ENCODE measurements around the gene AOX1. TPM values are rescaled to one million over a fixed set of nuclear protein-coding genes. Genes with fewer than 3 reads are reported as not detected.
"Not testable (repeated sequence)": the region's sequence is repeated elsewhere in the genome, so short reads cannot be mapped to it uniquely, and the experiment has no call there.

The AOX1 gene
- total RNA-seq, result 1,212 TPM

DNA sequence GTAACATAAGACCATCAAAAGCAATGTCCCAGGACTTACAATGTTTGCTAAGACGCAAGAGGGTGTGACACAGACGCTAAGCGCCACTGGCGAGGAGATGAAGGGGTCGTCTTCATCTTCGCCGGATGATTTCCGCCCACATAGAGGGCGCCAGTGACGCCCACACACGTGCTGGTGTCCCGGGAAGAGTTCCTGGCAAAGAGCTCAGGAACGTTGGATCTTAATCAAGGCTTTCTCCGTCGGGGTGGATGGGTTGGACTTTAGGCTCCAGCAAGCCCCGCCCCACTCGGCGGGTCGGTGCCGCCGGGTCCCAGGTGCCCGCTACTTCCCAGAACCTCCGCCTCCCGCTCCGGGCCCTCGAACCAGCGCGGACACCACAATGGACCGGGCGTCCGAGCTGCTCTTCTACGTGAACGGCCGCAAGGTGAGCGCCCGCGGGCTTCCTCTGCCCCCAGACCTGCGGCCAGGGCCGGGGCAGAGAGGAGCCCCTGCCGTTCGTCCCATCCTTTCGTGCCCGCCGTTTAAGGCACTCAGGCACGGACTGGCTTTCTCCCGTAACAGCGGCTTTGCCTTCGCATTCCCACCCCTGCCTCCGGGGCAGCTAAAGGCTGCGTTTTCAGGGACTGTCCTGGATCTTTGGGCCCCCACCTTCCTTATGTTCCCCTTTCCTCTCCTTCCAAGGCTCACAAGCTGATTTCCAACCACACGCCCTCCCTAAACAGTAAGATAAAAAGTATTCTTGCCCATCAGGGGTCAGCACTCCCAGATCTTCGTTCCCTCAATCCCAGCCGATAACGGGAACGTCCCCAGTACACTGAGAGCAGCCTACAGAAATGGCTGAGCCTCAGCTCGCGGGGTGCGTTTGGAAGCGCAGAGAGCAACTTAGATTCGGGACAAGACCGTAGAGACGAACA lies at the start of gene AOX1:
TSS of gene AOX1 (plus strand) at position 285 of the 914 bp plus-strand sequence. CDS start at position 380, 95 bp downstream.
- peak; percentile 92 for DNase-seq (ENCODE audit: low spot score)

DNA sequence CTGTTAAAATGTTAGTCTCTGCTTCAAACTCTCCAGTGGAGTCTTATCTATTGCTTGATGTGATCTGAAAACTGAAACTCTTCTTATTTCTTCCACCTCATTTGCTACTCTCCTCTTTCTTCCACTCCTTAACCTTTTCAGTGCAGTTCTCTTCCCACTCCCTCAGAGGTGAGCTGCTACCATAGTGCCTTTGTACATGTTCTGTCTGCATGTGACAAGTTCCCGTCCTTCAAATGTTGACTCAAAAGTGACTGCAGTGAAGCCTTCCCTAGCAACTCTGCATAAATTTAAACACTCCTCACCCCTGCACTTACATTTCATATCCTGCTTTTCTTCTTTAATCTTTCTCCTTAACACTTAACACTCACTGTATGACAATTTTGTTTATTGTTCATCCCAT lies 47.7 kb upstream of the AOX1 start:
- ATAC-seq (no peak), DNase-seq (ENCODE audit: low spot score) (no peak)

More for the DNA sequence above, at the start of gene AOX1:
- peak; percentile 79 for ATAC-seq

- DNase-seq (ENCODE audit: low spot score), result no peak
- ATAC-seq, result no peak
Measured at GRCh38 chr2:200540793-200541192, 45.0 kb upstream of the AOX1 start.

- not testable (repeated sequence) for DNase-seq (ENCODE audit: low spot score)
Measured at GRCh38 chr2:200566596-200566995, 19.2 kb upstream of the AOX1 start.

GRCh38 chr2:200567932-200568331 lies 17.9 kb upstream of the AOX1 start:
- DNase-seq (ENCODE audit: low spot score), result no peak
- ATAC-seq, result peak; percentile 86

More at GRCh38 chr2:200566596-200566995, 19.2 kb upstream of the AOX1 start:
- ATAC-seq, result not testable (repeated sequence)

DNA sequence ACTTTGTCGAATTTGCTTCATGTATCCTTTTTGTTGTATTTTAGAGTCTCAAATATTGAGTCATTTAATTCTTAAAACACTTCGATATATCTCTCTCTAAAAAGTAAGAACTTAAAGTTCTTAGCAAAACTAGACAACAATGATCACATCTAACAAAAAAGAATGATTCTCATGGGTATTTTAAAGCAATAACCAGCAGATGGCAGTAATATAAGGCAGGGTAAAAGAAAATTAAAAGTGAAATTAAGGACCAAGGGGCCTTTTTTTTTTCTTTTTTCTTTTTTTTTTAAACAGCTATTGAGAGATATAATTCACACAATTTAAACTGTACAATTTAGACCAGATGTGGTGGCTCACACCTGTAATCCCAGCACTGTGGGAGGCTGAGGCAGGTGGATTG lies 9.9 kb upstream of the AOX1 start:
- ATAC-seq, result peak; percentile 53
- DNase-seq (ENCODE audit: low spot score), result no peak

- DNase-seq (ENCODE audit: low spot score), result no peak
- ATAC-seq, result no peak
Measured at GRCh38 chr2:200577027-200577426, 8.8 kb upstream of the AOX1 start.

- ATAC-seq (peak; percentile 95), DNase-seq (ENCODE audit: low spot score) (no peak)
Measured at GRCh38 chr2:200578778-200579177, 7.0 kb upstream of the AOX1 start.

GRCh38 chr2:200584639-200585038 lies 1.2 kb upstream of the AOX1 start:
- ATAC-seq, result no peak
- DNase-seq (ENCODE audit: low spot score), result no peak

DNA sequence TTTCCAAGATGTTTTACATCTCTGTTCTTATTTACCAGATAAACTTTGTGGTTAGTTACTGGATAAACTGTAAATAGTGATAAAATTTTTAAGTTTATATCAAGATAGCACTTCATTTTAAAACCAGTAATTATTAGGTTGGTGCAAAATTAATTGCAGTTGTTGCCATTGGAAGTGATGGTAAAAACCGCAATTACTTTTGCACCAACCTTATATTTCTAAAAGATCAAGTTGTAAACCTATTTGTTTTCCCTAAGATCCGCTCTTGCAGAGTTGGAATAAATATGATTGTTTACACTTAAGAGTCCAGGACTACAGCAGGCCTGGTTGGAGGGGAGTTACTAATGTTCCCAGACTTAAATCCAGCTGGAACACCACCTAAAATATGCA lies 479 bp upstream of the AOX1 start:
- ATAC-seq (no peak), DNase-seq (ENCODE audit: low spot score) (no peak)

- no peak for ATAC-seq
Measured at GRCh38 chr2:200586644-200586975, 796 bp downstream of the AOX1 start.

DNA sequence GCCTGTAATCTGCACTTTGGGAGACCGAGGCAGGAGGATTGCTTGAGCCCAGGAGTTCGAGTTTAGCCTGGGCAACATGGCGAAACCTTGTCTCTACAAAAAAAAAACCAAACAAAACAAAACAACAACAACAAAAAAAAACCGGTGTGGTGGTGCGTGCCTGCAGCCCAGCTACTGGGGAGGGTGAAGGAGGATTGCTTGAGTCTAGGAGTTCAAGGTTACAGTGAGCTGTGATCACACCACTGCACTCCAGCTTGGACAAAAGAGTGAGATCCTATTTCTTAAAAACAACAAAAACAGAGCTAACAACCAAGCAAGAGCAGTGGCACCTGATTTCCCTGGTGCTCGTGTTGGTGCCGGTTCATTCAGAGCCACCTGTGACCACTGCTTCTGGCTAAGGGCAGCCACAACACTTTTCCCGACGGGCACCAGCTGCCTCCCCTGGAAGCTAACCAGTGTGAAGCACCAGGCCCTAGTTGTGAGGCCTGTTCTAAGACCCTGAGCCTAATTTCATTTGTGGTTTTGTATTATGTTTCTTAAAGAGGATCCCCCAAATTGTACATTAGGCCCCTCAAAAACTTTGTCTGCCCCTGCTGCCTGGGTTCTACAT lies 1.3 kb downstream of the AOX1 start:
- DNase-seq (ENCODE audit: low spot score), result no peak

More at GRCh38 chr2:200586644-200586975, 796 bp downstream of the AOX1 start:
- DNase-seq (ENCODE audit: low spot score), result no peak

GRCh38 chr2:200588076-200588678 lies 2.4 kb downstream of the AOX1 start:
- ATAC-seq (peak; percentile 38), DNase-seq (ENCODE audit: low spot score) (peak; percentile 75)

More for the DNA sequence above, 1.3 kb downstream of the AOX1 start:
- no peak for ATAC-seq

DNA sequence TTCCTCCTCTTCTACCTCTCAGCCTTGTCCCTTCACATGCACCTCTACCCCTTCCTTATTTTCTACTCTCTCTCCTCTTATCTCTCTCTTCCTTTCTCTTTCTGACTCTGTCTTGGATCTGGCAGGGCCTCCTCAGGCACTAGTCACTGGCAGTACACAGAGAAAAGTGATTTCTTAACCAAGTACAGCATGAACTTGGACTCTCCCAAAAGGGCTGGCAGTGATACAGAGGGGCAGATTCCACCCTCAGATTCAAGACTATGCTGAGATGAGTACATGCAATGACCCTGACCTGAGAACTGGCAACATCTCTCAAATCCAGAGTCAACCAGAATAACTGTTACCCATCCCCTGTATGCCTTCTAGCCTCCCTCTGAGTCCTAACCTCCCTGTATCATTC lies 4.3 kb downstream of the AOX1 start:
- DNase-seq (ENCODE audit: low spot score) (peak; percentile 85), ATAC-seq (peak; percentile 38)

GRCh38 chr2:200591308-200591707 lies 5.5 kb downstream of the AOX1 start:
- ATAC-seq (peak; percentile 9), DNase-seq (ENCODE audit: low spot score) (peak; percentile 73)

DNA sequence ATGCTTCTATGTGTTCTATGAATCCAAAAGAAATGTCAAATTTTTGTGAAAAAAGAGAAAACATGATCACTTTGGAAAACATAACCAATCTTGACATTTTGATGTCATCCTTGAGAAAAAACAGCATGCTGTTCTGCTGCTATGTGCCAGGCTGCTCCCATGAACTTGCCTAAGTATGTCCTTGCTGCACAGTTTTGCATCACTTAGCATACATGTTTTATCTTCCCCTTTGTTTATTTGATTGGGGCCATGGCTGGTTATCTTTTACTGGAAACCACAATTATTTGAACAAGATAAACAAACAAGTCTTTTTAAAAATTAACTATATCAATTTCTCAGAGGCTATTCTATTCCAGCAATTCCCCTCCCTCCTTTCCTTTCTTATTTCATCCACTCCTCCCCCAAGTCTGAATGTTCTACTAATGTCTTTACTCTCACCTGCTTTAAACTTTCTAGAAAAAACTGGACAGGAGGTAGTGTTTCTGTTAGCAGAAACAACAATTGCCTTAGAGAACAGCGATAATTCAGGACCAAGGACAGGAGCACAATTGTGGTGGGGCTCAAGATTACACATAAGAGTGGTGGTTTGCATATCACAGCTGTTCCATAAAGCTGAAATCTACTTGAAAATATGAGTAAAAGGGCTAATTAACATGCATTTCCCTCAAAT lies 6.7 kb downstream of the AOX1 start:
- DNase-seq (ENCODE audit: low spot score) (no peak), ATAC-seq (peak; percentile 52)

- no peak for DNase-seq (ENCODE audit: low spot score)
- ATAC-seq, result no peak
Measured at GRCh38 chr2:200593905-200594304, 8.1 kb downstream of the AOX1 start.

DNA sequence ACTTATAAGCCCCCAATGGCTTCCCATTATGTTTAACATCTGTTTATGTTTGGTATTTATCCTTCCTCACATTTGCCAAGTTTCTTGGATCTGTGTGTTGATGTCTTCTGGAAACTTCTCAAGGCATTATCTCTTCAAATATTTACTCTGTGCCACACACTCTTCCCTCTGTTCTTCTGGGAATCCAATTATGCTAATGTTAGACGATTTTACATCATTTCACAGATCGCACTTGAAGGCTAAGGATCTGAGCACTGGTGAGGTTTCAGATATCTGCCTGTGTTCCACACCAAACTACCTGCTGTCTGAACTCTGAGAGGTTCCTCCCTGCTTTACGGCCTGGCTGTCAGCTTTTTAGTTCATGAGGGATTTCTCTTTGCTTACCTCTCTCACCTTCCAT lies 10.1 kb downstream of the AOX1 start:
- DNase-seq (ENCODE audit: low spot score), result no peak
- no peak for ATAC-seq

GRCh38 chr2:200596774-200597570 lies 11.2 kb downstream of the AOX1 start:
- DNase-seq (ENCODE audit: low spot score) (no peak), ATAC-seq (no peak)

- ATAC-seq, result no peak
Measured at GRCh38 chr2:200599206-200599605, 13.4 kb downstream of the AOX1 start.

More at GRCh38 chr2:200599206-200599605, 13.4 kb downstream of the AOX1 start:
- DNase-seq (ENCODE audit: low spot score), result no peak

Data from left lobe of liver (tissue), 2 donors.